Panc1 (cell line): ENCODE measurements around the gene TINAGL1.

ENCODE experiments used
- POLR2AphosphoS5 ChIP-seq: IDR thresholded peaks from 2 replicates; pipeline ENCODE4 v1.6.1; 2012; ENCODE audit warnings: mild to moderate bottlenecking, low read depth, low read length, moderate library complexity
- TCF7L2 ChIP-seq: IDR thresholded peaks from 2 replicates; pipeline ENCODE4 v1.6.1; 2011; ENCODE audit warnings: mild to moderate bottlenecking, low read depth, low read length, inconsistent platforms
- TF ChIP-seq, protein P1 (sequence below): fragments of 450-650 bp; IDR thresholded peaks from 2 replicates; pipeline ENCODE4 v1.5.1; 2017; ENCODE audit warnings: mild to moderate bottlenecking
- TF ChIP-seq, protein P2 (sequence below), 2 experiments: IDR thresholded peaks; 2 replicates each; pipeline ENCODE4 v1.6.1; 2011 to 2012; ENCODE audit warnings: low read depth in 2 of 2, control low read depth in 1 of 2, low read length in 1 of 2, mild to moderate bottlenecking in 1 of 2, moderate library complexity in 1 of 2; ENCODE audit not compliant: insufficient read depth in 1 of 2

DNA sequence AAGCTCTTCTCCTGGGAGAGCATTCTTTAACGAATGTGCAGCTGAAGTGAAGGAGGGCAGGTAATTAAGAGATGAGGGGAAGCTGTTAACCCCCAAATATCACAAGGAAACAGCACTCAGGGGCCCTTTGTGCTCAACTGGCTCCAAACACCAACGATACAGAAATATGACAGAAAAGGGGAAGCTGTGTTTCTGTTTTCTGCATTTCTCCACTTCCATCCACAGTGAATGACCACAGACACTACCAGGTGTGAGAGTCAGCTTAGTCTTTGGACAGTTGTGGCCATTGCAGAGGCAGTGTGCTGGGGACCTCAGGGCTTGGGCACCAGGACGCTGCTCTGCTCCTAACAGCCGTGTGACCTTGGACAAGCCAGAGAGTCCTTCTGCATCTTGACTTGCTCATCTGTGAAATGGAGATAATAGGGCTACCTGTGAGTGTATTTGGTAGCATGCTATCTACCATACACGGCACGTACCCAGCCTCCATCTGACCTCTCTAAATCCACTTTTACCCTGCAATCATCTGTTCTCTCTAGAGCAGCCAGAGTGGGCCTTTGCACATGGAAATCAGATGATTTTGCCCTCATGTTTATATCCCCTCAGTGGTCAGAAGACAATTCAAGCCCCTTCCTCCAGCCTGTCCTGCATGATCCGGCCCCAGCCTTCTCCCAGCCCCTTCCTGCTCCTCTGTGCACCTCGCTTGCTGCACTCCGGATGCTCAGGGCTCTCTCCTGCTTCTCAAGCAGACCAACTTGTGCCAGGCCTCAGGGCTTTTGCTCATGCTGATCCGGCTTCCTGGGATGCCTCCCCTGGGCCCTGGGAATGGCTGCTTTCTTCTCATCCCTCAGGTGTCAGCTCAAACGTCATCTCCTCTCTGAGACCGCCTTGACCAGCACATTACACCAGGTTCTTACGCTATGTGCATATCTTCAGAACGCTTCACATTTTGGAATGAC is 4.7 kb upstream of the TINAGL1 start:
- TF ChIP-seq, protein P1, sequence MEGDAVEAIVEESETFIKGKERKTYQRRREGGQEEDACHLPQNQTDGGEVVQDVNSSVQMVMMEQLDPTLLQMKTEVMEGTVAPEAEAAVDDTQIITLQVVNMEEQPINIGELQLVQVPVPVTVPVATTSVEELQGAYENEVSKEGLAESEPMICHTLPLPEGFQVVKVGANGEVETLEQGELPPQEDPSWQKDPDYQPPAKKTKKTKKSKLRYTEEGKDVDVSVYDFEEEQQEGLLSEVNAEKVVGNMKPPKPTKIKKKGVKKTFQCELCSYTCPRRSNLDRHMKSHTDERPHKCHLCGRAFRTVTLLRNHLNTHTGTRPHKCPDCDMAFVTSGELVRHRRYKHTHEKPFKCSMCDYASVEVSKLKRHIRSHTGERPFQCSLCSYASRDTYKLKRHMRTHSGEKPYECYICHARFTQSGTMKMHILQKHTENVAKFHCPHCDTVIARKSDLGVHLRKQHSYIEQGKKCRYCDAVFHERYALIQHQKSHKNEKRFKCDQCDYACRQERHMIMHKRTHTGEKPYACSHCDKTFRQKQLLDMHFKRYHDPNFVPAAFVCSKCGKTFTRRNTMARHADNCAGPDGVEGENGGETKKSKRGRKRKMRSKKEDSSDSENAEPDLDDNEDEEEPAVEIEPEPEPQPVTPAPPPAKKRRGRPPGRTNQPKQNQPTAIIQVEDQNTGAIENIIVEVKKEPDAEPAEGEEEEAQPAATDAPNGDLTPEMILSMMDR: no peak
- no peak for TF ChIP-seq POLR2AphosphoS5
- TF ChIP-seq, protein P2, sequence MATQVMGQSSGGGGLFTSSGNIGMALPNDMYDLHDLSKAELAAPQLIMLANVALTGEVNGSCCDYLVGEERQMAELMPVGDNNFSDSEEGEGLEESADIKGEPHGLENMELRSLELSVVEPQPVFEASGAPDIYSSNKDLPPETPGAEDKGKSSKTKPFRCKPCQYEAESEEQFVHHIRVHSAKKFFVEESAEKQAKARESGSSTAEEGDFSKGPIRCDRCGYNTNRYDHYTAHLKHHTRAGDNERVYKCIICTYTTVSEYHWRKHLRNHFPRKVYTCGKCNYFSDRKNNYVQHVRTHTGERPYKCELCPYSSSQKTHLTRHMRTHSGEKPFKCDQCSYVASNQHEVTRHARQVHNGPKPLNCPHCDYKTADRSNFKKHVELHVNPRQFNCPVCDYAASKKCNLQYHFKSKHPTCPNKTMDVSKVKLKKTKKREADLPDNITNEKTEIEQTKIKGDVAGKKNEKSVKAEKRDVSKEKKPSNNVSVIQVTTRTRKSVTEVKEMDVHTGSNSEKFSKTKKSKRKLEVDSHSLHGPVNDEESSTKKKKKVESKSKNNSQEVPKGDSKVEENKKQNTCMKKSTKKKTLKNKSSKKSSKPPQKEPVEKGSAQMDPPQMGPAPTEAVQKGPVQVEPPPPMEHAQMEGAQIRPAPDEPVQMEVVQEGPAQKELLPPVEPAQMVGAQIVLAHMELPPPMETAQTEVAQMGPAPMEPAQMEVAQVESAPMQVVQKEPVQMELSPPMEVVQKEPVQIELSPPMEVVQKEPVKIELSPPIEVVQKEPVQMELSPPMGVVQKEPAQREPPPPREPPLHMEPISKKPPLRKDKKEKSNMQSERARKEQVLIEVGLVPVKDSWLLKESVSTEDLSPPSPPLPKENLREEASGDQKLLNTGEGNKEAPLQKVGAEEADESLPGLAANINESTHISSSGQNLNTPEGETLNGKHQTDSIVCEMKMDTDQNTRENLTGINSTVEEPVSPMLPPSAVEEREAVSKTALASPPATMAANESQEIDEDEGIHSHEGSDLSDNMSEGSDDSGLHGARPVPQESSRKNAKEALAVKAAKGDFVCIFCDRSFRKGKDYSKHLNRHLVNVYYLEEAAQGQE (IDR thresholded peaks at IDR 0.05; ENCODE audit: insufficient read depth in 1 of 2, low read depth in 2 of 2, low read length in 1 of 2): no peak
- no peak for TF ChIP-seq TCF7L2
